HepG2 (cell line): Measurements from ENCODE around the gene EOGT. TPM values are rescaled to one million over a fixed set of nuclear protein-coding genes. Genes with fewer than 3 reads are reported as not detected.

Experiments
- CEBPZ ChIP-seq: IDR thresholded peaks from 2 replicates; pipeline ENCODE4 v1.6.1; 2012; ENCODE audit warnings: low read length, improper control_type of control experiment
- E2F5 ChIP-seq: sonication (generic); formaldehyde crosslinking; conservative IDR thresholded peaks from 2 replicates; pipeline ENCODE4 v1.4.0; 2020; ENCODE audit warnings: missing genetic modification reagents
- PHF20 ChIP-seq: sonication (generic); formaldehyde crosslinking; IDR thresholded peaks from 2 replicates; pipeline ENCODE4 v1.5.0; 2020; ENCODE audit warnings: mild to moderate bottlenecking, missing genetic modification reagents
- ZNF646 ChIP-seq: sonication (generic); formaldehyde crosslinking; IDR thresholded peaks from 2 replicates; pipeline ENCODE4 v1.9.0; 2021; ENCODE audit warnings: mild to moderate bottlenecking, missing genetic modification reagents
- ZNF660 ChIP-seq: sonication (generic); formaldehyde crosslinking; IDR thresholded peaks from 2 replicates; pipeline ENCODE4 v1.5.1; 2020; ENCODE audit warnings: mild to moderate bottlenecking, low read depth, missing genetic modification reagents, borderline replicate concordance
- polyA plus RNA-seq, 8 experiments: library from polyadenylated mRNA; depleted of rRNA in 3 of 8; stranded (reverse) in 7 of 8; unstranded in 1 of 8; fragments of >200 nt; fragmentation: Illumina TruSeq in 4 of 8; extraction: Trizol in 4 of 8; gene quantifications; 2 replicates each; pipeline versions ENCODE4 v1.2.1 to v1.2.3, GENCODE V29; 2011 to 2016; ENCODE audit warnings: low read depth in 4 of 8, missing spikeins in 1 of 8, mixed read lengths in 1 of 8; ENCODE audit not compliant: insufficient read depth in 1 of 8
- total RNA-seq, 5 experiments: library from RNA; depleted of rRNA; stranded (reverse); fragments of >200 nt; fragmentation: Illumina TruSeq; extraction: Trizol; gene quantifications; 2 replicates each; pipeline ENCODE4 v1.2.3, GENCODE V29; 2016; ENCODE audit warnings: low read depth in 1 of 5

Gene EOGT
- total and polyA plus RNA-seq, 2 of the 13 experiments (the other 11 are each of a cell fraction or from before 2014, with no cell fraction given): 4.5 to 18.6 TPM

- TF ChIP-seq ZNF660 (CRISPR knock-in tag) (no peak), PHF20 (CRISPR knock-in tag) (no peak), ZNF646 (no peak), CEBPZ (no peak), E2F5 (CRISPR knock-in tag) (no peak)
- TF ChIP-seq, all 625 proteins: peak for 0
These were observed 4.5 kb downstream of the EOGT start (continued) for GRCh38 chr3:69008980-69009379.
